Ascending aorta (tissue), 2 donors: ENCODE data around the gene POLE. TPM values are rescaled to one million over a fixed set of nuclear protein-coding genes. Genes with fewer than 3 reads are reported as not detected.
A peak's percentile ranks its signal among the peaks of the same experiment; 100 is the strongest.

Source experiments
- DNase-seq, 2 donors: peaks; one replicate each; pipeline ENCODE4 v3.0.0-alpha.2; 2019; ENCODE audit warnings: low spot score in 2 of 2
- H3K27ac ChIP-seq, 2 donors: fragments of 200-600 bp; sonication (generic); one replicate each; pipeline ENCODE4 v1.5.1; 2016 to 2017; ENCODE audit warnings: mild to moderate bottlenecking in 1 of 2
- H3K27me3 ChIP-seq: fragments of 200-600 bp; sonication (generic); one replicate; pipeline ENCODE4 v1.5.1; 2017
- H3K36me3 ChIP-seq, 2 donors: fragments of 200-600 bp; sonication (generic); one replicate each; pipeline ENCODE4 v1.5.1; 2016
- H3K4me1 ChIP-seq, 2 donors: fragments of 200-600 bp; sonication (generic); one replicate each; pipeline ENCODE4 v1.5.1; 2016 to 2017; ENCODE audit warnings: mild to moderate bottlenecking in 1 of 2
- H3K4me3 ChIP-seq, 2 donors: fragments of 200-600 bp; sonication (generic); one replicate each; pipeline ENCODE4 v1.5.1; 2016 to 2017; ENCODE audit warnings: mild to moderate bottlenecking in 1 of 2
- H3K9me3 ChIP-seq, 2 donors: fragments of 200-600 bp; sonication (generic); one replicate each; pipeline ENCODE4 v1.5.1; 2016
- CTCF ChIP-seq, 3 experiments: fragments of 200-600 bp in 2 of 3; fragments of 450-650 bp in 1 of 3; sonication (generic) in 2 of 3; IDR thresholded peaks; one replicate each; pipeline ENCODE4 v1.5.1; 2016 to 2019; ENCODE audit warnings: antibody characterized with exemption in 3 of 3, mild to moderate bottlenecking in 1 of 3, moderate library complexity in 1 of 3
- intact Hi-C: fragments of 100-400 bp; cut with DNase I; formaldehyde crosslinking; loops from one replicate; pipeline ENCODE4 v1.15.1; 2023
- total RNA-seq: library from RNA; depleted of rRNA; stranded (reverse); fragments of >200 nt; gene quantifications from one replicate; pipeline ENCODE4 v1.1.0, GENCODE V29; 2016

The POLE gene
- total RNA-seq, 1 donor from 2014 or later, result 115 TPM

- DNase-seq, result no peak
- Histone ChIP-seq H3K4me1 (peaks cover 3 to 4% of the 10 kb centered on the region in 2 donors), H3K27me3 (peaks cover 26% of the 10 kb centered on the region), H3K27ac (no peak overlapping the region), H3K9me3 (peaks cover 3 to 6% of the 10 kb centered on the region in 2 donors), H3K4me3 (no peak overlapping the region), H3K36me3 (peaks cover 2 to 11% of the 10 kb centered on the region in 2 donors)
- TF ChIP-seq CTCF (IDR thresholded peaks at IDR 0.05), result no peak
- intact Hi-C loops, result no loop called here
Observed at GRCh38 chr12:132619386-132620112, 67.6 kb downstream of the POLE start.

- H3K36me3 ChIP-seq, result peaks cover 0 to 5% of the 10 kb centered on the region in 2 donors
- no peak for DNase-seq
- intact Hi-C loops, result no loop called here
- no peak overlapping the region for H3K27ac ChIP-seq
- peaks cover 26% of the 10 kb centered on the region for H3K27me3 ChIP-seq
- no peak overlapping the region for H3K4me3 ChIP-seq
- TF ChIP-seq CTCF (IDR thresholded peaks at IDR 0.05), result no peak
- H3K4me1 ChIP-seq, result peaks cover 3 to 4% of the 10 kb centered on the region in 2 donors
- peaks cover 3 to 6% of the 10 kb centered on the region in 2 donors for H3K9me3 ChIP-seq
Observed at GRCh38 chr12:132619071-132619385, 68.1 kb downstream of the POLE start.

GRCh38 chr12:132618683-132619043 is 68.5 kb downstream of the POLE start, which contains the start of gene P2RX2:
P2RX2 (plus strand) TSS chr12:132618776; CDS start chr12:132618817, 41 bp downstream.
- Histone ChIP-seq H3K27me3 (peaks cover 26% of the 10 kb centered on the region), H3K4me1 (peaks cover 3 to 4% of the 10 kb centered on the region in 2 donors), H3K27ac (no peak within 1 kb of the TSS), H3K9me3 (peaks cover 3 to 6% of the 10 kb centered on the region in 2 donors), H3K36me3 (peaks cover 0 to 2% of the 10 kb centered on the region in 2 donors), H3K4me3 (peak within 1 kb of the TSS in 1 of 2 donors; percentile 16)
- no peak for DNase-seq
- intact Hi-C loops, result no loop called here
- TF ChIP-seq CTCF (IDR thresholded peaks at IDR 0.05), result no peak

- intact Hi-C loops, result no loop called here
- H3K4me3 ChIP-seq, result peak overlapping the region in 1 of 2 donors; percentile 16
- H3K27me3 ChIP-seq, result peaks cover 26% of the 10 kb centered on the region
- H3K27ac ChIP-seq, result no peak overlapping the region
- no peaks in the 10 kb centered on the region for H3K36me3 ChIP-seq
- H3K4me1 ChIP-seq, result peaks cover 3 to 4% of the 10 kb centered on the region in 2 donors
- no peak for TF ChIP-seq CTCF (IDR thresholded peaks at IDR 0.05)
- no peak for DNase-seq
- H3K9me3 ChIP-seq, result peaks cover 3 to 6% of the 10 kb centered on the region in 2 donors
Observed at GRCh38 chr12:132617822-132618682, 69.1 kb downstream of the POLE start.

- H3K9me3 ChIP-seq, result peaks cover 3 to 6% of the 10 kb centered on the region in 2 donors
- no peak overlapping the region for H3K4me3 ChIP-seq
- peaks cover 26% of the 10 kb centered on the region for H3K27me3 ChIP-seq
- no peak for DNase-seq
- peaks cover 3 to 4% of the 10 kb centered on the region in 2 donors for H3K4me1 ChIP-seq
- H3K36me3 ChIP-seq, result no peaks in the 10 kb centered on the region
- intact Hi-C loops, result no loop called here
- no peak for TF ChIP-seq CTCF (IDR thresholded peaks at IDR 0.05)
- H3K27ac ChIP-seq, result no peak overlapping the region
Observed at GRCh38 chr12:132617135-132617701, 69.9 kb downstream of the POLE start.
